ENCODE data around the gene AHDC1. TPM values are rescaled to one million over a fixed set of nuclear protein-coding genes. Genes with fewer than 3 reads are reported as not detected.

AHDC1 gene
- total RNA-seq, 1 experiment from 2014 or later: 49.0 TPM

DNA sequence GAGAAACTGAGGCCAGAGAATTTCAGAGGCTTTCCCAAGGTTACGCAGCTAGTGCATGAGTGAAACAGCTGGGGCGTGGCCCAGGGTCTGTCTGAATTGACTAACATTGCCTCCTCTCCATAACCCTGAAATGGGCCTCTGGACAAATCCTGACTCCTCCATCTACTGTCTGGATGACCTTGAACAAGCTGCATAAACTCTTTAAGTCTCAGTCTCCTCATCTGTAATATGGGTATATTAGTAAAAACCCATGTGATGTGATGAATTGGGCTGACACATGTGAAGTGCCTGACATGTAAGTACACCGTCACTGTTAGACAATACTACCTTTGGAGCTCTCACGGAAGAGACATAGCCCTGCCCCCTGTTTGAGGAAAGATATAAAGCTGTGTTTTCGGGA, 43.4 kb upstream of the AHDC1 start:
- Mint-ChIP-seq H3K9me3 (no peaks in the 10 kb centered on the region), H3K36me3 (no peaks in the 10 kb centered on the region), H3K27ac (no peak overlapping the region), H3K27me3 (ENCODE audit: low read depth) (no peaks in the 10 kb centered on the region), H3K4me1 (peaks cover 19% of the 10 kb centered on the region), H3K4me3 (no peak overlapping the region)
- no peak for TF ChIP-seq GABPB1 (CRISPR knock-in tag; IDR thresholded peaks at IDR 0.05)
- no peak for TF ChIP-seq CTCF (IDR thresholded peaks at IDR 0.05)
- TF ChIP-seq AFF4 (CRISPR knock-in tag; IDR thresholded peaks at IDR 0.05; ENCODE audit: borderline replicate concordance): no peak
- TF ChIP-seq GRHL2 (CRISPR knock-in tag; IDR thresholded peaks at IDR 0.05; ENCODE audit: insufficient replicate concordance, severe bottlenecking): no peak
- ChIA-PET CTCF (no interaction called here), POLR2A (no interaction called here)
- no peak for ATAC-seq
- no peak for DNase-seq (ENCODE audit: low spot score)

DNA sequence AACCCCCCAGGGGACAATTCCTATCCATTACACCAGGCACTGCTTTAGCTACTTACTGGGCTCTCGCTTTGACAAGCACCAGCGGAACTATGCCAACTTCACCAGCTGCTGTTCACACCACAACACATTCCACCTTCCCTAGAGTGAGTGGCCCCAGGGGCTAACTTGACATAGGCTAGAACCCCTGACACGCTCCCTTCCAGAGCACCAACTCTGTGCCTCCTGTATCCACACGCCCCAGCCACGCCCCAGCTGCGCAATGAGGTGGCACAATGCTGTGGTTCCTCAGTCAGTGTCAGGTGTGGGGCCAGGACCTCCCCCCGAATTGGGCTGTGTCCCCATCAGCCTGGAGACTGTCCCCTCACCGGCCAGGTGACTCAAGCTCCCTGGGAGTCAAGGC, 42.7 kb upstream of the AHDC1 start:
- H3K36me3 Mint-ChIP-seq: no peaks in the 10 kb centered on the region
- ChIA-PET CTCF (interaction anchor here (0.9 to 1.2 kb wide), 2 partner anchors 16 to 23 kb away, joined by 3 to 5 read pairs; no protein-coding TSS in a partner anchor), POLR2A (no interaction called here)
- no peaks in the 10 kb centered on the region for H3K27me3 Mint-ChIP-seq (ENCODE audit: low read depth)
- H3K27ac Mint-ChIP-seq: no peak overlapping the region
- no peaks in the 10 kb centered on the region for H3K9me3 Mint-ChIP-seq
- no peak overlapping the region for H3K4me3 Mint-ChIP-seq
- ATAC-seq (no peak), DNase-seq (ENCODE audit: low spot score) (no peak)
- peaks cover 19% of the 10 kb centered on the region for H3K4me1 Mint-ChIP-seq
- TF ChIP-seq ZNF532 (CRISPR knock-in tag; IDR thresholded peaks at IDR 0.05; ENCODE audit: borderline replicate concordance) (no peak), ZNF423 (CRISPR knock-in tag; IDR thresholded peaks at IDR 0.05) (no peak), JUN (CRISPR knock-in tag; IDR thresholded peaks at IDR 0.05) (no peak), USF2 (CRISPR knock-in tag; IDR thresholded peaks at IDR 0.05) (no peak), CDX4 (CRISPR knock-in tag; IDR thresholded peaks at IDR 0.05; ENCODE audit: borderline replicate concordance) (no peak), NFYB (CRISPR knock-in tag; conservative IDR thresholded peaks at IDR 0.05; ENCODE audit: low read depth) (no peak), NFE2L1 (CRISPR knock-in tag; IDR thresholded peaks at IDR 0.05) (no peak)
- TF ChIP-seq, protein P1, sequence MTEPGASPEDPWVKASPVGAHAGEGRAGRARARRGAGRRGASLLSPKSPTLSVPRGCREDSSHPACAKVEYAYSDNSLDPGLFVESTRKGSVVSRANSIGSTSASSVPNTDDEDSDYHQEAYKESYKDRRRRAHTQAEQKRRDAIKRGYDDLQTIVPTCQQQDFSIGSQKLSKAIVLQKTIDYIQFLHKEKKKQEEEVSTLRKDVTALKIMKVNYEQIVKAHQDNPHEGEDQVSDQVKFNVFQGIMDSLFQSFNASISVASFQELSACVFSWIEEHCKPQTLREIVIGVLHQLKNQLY (CRISPR knock-in tag; IDR thresholded peaks at IDR 0.05): no peak

Data from WTC11 (cell line).